CD4-positive, alpha-beta T cell (primary cell): ENCODE data around the gene OR12D2. TPM values are rescaled to one million over a fixed set of nuclear protein-coding genes. Genes with fewer than 3 reads are reported as not detected.
"Not testable (repeated sequence)": the region's sequence is repeated elsewhere in the genome, so short reads cannot be mapped to it uniquely, and the experiment has no call there.

Source experiments
- ATAC-seq: fragments of 200-7000 bp; cut with Tn5 transposase; one replicate; pipeline ENCODE4 v1.10.0; 2022; ENCODE audit warnings: mild to moderate bottlenecking; ENCODE audit not compliant: poor library complexity
- CTCF ChIA-PET: fragments of 350-600 bp; sonication (Branson Sonifier 250); formaldehyde crosslinking; loops from one replicate; lab custom pipeline; 2021; ENCODE audit warnings: antibody characterized with exemption, inconsistent platforms; lab: Charles Lee
- POLR2A ChIA-PET: fragments of 350-600 bp; sonication (Branson Sonifier 250); formaldehyde crosslinking; loops from one replicate; lab custom pipeline; 2021; ENCODE audit warnings: antibody characterized with exemption, inconsistent platforms; lab: Charles Lee
- DNase-seq, 14 experiments: peaks; one replicate each; pipeline ENCODE4 v3.0.0-alpha.2; 2013 to 2020; ENCODE audit warnings: mixed read lengths in 2 of 14
- H3K27ac ChIP-seq, 2 donors: one replicate each; pipeline versions ENCODE4 v1.5.1 to v1.7.0; 2013; ENCODE audit warnings: low read length in 2 of 2, low read depth in 1 of 2, mild to moderate bottlenecking in 1 of 2
- H3K27me3 ChIP-seq, 2 experiments: 1 replicate in 1 of 2; 2 replicates in 1 of 2; pipeline versions ENCODE4 v1.6.1 to v1.7.0; 2013; ENCODE audit warnings: low read length in 2 of 2, control low read depth in 1 of 2, mild to moderate bottlenecking in 1 of 2, moderate library complexity in 1 of 2; ENCODE audit not compliant: insufficient read depth in 2 of 2, control insufficient read depth in 1 of 2
- H3K36me3 ChIP-seq: one replicate; pipeline ENCODE4 v1.6.1; 2013; ENCODE audit warnings: low read length, control low read depth; ENCODE audit not compliant: insufficient read depth
- H3K4me1 ChIP-seq: one replicate; pipeline ENCODE4 v1.6.1; 2013; ENCODE audit warnings: low read length, control low read depth; ENCODE audit not compliant: insufficient read depth
- H3K4me3 ChIP-seq: one replicate; pipeline ENCODE4 v1.5.1; 2013; ENCODE audit warnings: mild to moderate bottlenecking, low read length, moderate library complexity
- H3K9me3 ChIP-seq, 2 experiments: 1 replicate in 1 of 2; 2 replicates in 1 of 2; pipeline versions ENCODE4 v1.6.1 to v1.7.0; 2013; ENCODE audit warnings: low read length in 2 of 2, mild to moderate bottlenecking in 2 of 2, control low read depth in 1 of 2, moderate library complexity in 1 of 2; ENCODE audit not compliant: control insufficient read depth in 1 of 2, insufficient read depth in 1 of 2
- H3K27ac Mint-ChIP-seq: one replicate; pipeline ENCODE4 v1.8.0; 2020; ENCODE audit warnings: mixed read lengths
- H3K27me3 Mint-ChIP-seq: one replicate; pipeline ENCODE4 v1.8.0; 2021; ENCODE audit warnings: mixed read lengths
- H3K36me3 Mint-ChIP-seq: one replicate; pipeline ENCODE4 v1.8.0; 2021; ENCODE audit warnings: low read depth, mixed read lengths
- H3K4me1 Mint-ChIP-seq: one replicate; pipeline ENCODE4 v1.8.0; 2021; ENCODE audit warnings: low read depth, mixed read lengths
- H3K4me3 Mint-ChIP-seq: one replicate; pipeline ENCODE4 v1.8.0; 2020; ENCODE audit warnings: mild to moderate bottlenecking, mixed read lengths
- H3K9me3 Mint-ChIP-seq: one replicate; pipeline ENCODE4 v1.8.0; 2020; ENCODE audit warnings: mixed read lengths
- CTCF ChIP-seq: fragments of 200-600 bp; IDR thresholded peaks from one replicate; pipeline ENCODE4 v1.8.0; 2022; ENCODE audit warnings: antibody characterized with exemption, mild to moderate bottlenecking
- intact Hi-C, 2 experiments: fragments of 100-400 bp; cut with DNase I in 1 of 2; cut with micrococcal nuclease in 1 of 2; formaldehyde crosslinking; loops; one replicate each; pipeline versions ENCODE4 v1.15.1 to v1.9.0; 2023 to 2025; cut with DNase I, micrococcal nuclease
- polyA plus RNA-seq, 2 donors: library from polyadenylated mRNA; unstranded; fragments of 120-200 nt; gene quantifications; one replicate each; pipeline ENCODE4 v1.2.1, GENCODE V29; 2013
- total RNA-seq, 174 experiments: library from RNA in 2 of 174; stranded (reverse) in 2 of 174; gene quantifications; one replicate each; pipeline ENCODE4 v1.2.3 and lab custom pipeline; 2021 to 2026

Gene OR12D2
- total RNA-seq (not detected), total RNA-seq (lab: John Stamatoyannopoulos, UW) (0 to 0.04 (median 0) reads per million in 172 experiments)
- polyA plus RNA-seq (2013, experiment 1 of 2): not detected
- polyA plus RNA-seq (2013, experiment 2 of 2): not detected

GRCh38 chr6:29395331-29395730, at the start of gene OR12D2:
TSS of gene OR12D2 (plus strand) at chr6:29395631. CDS start at chr6:29396700, 1,069 bp downstream.
- POLR2A ChIA-PET: no interaction called here
- Mint-ChIP-seq H3K4me1 (no peaks in the 10 kb centered on the region), H3K36me3 (no peaks in the 10 kb centered on the region), H3K4me3 (no peak within 1 kb of the TSS), H3K27me3 (peaks cover 60% of the 10 kb centered on the region), H3K9me3 (no peaks in the 10 kb centered on the region), H3K27ac (no peak within 1 kb of the TSS)
- DNase-seq: no peak
- no peak within 1 kb of the TSS for H3K4me3 ChIP-seq
- CTCF ChIA-PET: no interaction called here
- H3K9me3 ChIP-seq: no peaks in the 10 kb centered on the region
- no peak for ATAC-seq
- peaks cover 6 to 28% of the 10 kb centered on the region in 2 experiments for H3K27me3 ChIP-seq
- no peaks in the 10 kb centered on the region for H3K4me1 ChIP-seq
- no peaks in the 10 kb centered on the region for H3K36me3 ChIP-seq
- intact Hi-C loops: no loop called here
- no peak within 1 kb of the TSS for H3K27ac ChIP-seq
- TF ChIP-seq CTCF: no peak

GRCh38 chr6:29349348-29349747, 46.1 kb upstream of the OR12D2 start:
- ATAC-seq, H3K36me3 ChIP-seq, H3K4me3 Mint-ChIP-seq, POLR2A ChIA-PET, H3K27ac Mint-ChIP-seq, H3K27ac ChIP-seq, DNase-seq, H3K4me3 ChIP-seq, H3K9me3 Mint-ChIP-seq, H3K4me1 ChIP-seq, intact Hi-C loops, H3K4me1 Mint-ChIP-seq, H3K27me3 ChIP-seq, H3K36me3 Mint-ChIP-seq: not testable (repeated sequence)
- peaks cover 0 to 12% of the 10 kb centered on the region in 2 experiments for H3K9me3 ChIP-seq
- CTCF ChIA-PET: interaction anchor here (0.5 kb wide), 1 partner anchor 526 kb away, joined by 3 read pairs; no protein-coding TSS in a partner anchor
- H3K27me3 Mint-ChIP-seq: peaks cover 51% of the 10 kb centered on the region

- H3K4me3 Mint-ChIP-seq: no peak overlapping the region
- TF ChIP-seq CTCF: no peak
- no peak for DNase-seq
- H3K9me3 Mint-ChIP-seq: peaks cover 6% of the 10 kb centered on the region
- ATAC-seq: no peak
- no peaks in the 10 kb centered on the region for H3K4me1 ChIP-seq
- H3K27ac Mint-ChIP-seq: no peak overlapping the region
- peaks cover 4 to 40% of the 10 kb centered on the region in 2 experiments for H3K27me3 ChIP-seq
- ChIA-PET CTCF (no interaction called here), POLR2A (no interaction called here)
- no peaks in the 10 kb centered on the region for H3K4me1 Mint-ChIP-seq
- peaks cover 65% of the 10 kb centered on the region for H3K27me3 Mint-ChIP-seq
- H3K27ac ChIP-seq: no peak overlapping the region
- intact Hi-C loops: no loop called here
- H3K36me3 Mint-ChIP-seq: no peaks in the 10 kb centered on the region
- peaks cover 0 to 12% of the 10 kb centered on the region in 2 experiments for H3K9me3 ChIP-seq
- H3K4me3 ChIP-seq: no peak overlapping the region
- H3K36me3 ChIP-seq: no peaks in the 10 kb centered on the region
These were observed 40.5 kb upstream of the OR12D2 start for GRCh38 chr6:29354980-29355379.

GRCh38 chr6:29355603-29356002, 39.8 kb upstream of the OR12D2 start:
- TF ChIP-seq CTCF: no peak
- ChIA-PET POLR2A (no interaction called here), CTCF (no interaction called here)
- H3K4me3 ChIP-seq: no peak overlapping the region
- H3K4me1 ChIP-seq: no peaks in the 10 kb centered on the region
- intact Hi-C loops: no loop called here
- Mint-ChIP-seq H3K36me3 (no peaks in the 10 kb centered on the region), H3K4me1 (no peaks in the 10 kb centered on the region), H3K27ac (no peak overlapping the region), H3K9me3 (peaks cover 6% of the 10 kb centered on the region), H3K4me3 (no peak overlapping the region), H3K27me3 (peaks cover 69% of the 10 kb centered on the region)
- H3K36me3 ChIP-seq: no peaks in the 10 kb centered on the region
- peaks cover 8 to 45% of the 10 kb centered on the region in 2 experiments for H3K27me3 ChIP-seq
- ATAC-seq (no peak), DNase-seq (no peak)
- H3K27ac ChIP-seq: no peak overlapping the region
- H3K9me3 ChIP-seq: peaks cover 0 to 12% of the 10 kb centered on the region in 2 experiments
